Measurements from ENCODE around the gene CIBAR2.
"Not testable (repeated sequence)": the region's sequence is repeated elsewhere in the genome, so short reads cannot be mapped to it uniquely, and the experiment has no call there.

CIBAR2 gene

DNA sequence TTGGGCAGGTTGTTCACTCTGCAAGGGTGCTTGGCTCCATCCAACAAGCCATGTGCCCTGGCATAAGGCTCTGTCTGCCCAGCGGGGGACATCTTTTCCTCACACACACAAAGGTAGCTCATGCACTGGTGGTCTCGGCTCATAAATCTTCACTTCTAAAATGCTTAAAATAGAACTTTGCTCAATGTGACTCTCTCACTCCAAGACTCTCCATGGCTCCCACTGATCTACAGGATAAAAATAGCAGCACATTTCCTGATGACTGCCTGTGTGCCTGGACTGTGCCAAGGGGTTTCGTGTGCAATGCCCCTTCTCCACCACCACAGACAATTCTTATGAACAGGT, 15.1 kb upstream of the CIBAR2 start:
- DNase-seq = no peak

- DNase-seq = peak; percentile 43 to 50
Measured at GRCh38 chr16:85126705-85127378, 14.6 kb upstream of the CIBAR2 start.

DNA sequence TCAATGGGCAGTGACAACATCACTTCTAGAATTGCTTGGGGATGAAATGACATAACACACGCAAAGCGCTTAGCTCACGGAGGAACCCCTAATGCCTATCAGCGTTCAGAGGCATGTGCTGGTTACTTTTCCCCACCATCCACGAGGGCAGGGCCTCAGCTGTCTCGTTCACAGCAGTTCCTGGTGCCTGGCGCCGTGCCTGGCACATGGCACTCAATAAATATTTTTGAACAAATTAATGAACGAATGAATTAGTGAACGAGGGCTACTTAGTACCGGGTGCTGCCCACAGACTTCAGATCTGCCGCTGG, 14.1 kb upstream of the CIBAR2 start:
- no peak for DNase-seq

DNA sequence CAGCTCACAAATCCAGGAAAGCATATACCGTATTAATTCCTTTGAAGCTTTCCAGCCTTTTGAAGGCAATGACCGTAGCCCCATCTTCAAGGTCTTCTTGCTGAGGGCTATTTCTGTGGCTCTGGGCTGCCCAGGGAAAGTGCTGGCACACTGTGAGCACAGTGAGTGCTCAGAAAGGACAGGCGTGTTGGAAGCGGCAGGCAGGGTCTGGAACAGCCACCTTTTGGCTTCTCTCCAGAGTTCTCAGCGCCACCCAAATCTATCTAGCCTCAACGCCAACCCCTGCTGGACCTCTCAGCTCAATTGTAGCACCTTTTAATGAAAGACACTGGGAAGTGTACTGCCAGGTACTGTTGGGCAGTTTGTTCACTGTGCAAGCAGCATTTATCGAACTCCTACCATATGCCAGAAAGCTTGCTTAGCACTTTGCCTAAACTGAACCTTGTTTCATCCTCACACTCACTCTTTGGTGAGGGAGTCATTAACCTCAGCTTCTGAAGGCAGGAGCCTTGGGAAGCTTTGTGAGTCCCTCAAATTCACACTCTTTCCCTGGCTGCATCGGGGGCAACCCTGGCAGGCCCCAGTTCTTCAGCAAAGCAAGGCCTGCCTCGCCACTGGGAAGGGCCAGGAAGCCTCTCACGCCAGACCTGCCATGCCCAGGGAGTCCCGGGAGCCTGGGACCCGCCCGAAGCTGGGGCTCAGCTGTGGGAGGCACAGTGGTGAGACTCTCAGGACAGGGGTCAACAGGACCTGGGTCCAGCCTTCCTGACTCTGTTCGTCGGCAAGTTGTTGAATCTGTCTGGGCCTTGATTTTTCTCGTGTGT, 13.5 kb upstream of the CIBAR2 start:
- no peak for DNase-seq

DNA sequence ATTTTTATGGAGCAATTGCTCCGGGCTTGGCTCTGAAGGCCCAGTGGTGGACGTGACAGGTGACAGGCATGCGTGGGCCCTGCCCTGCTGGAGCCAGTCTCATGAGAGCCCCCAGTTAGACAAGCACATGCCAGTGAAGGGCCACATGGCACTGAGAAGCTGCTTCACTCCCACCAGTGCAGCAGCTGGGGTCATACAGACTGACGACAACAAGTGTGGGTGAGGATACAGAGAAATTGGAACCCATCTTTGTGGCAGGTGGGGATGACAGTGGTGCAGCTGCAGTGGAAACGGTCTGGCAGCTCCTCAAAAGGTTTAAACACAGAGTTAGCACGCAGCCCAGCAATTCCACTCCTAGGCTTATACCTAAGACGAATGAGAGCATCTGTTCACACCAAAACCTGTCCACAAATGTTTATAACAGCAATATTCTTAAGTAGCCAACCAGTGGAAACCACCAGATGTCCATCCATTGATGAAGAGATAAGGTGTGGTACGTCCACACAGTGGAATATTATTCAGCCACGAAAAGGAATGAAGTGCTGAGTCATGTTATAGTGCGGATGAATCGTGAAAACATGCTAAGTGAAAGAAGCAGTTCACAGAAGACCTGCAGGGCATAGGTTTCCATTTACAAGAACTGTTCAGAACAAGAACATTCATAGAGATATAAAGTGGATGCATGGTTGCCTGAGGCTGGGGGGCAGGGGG, 12.5 kb upstream of the CIBAR2 start:
- DNase-seq = no peak

- no peak for DNase-seq
Measured at GRCh38 chr16:85123891-85124635, 11.8 kb upstream of the CIBAR2 start.

- not testable (repeated sequence) for DNase-seq
Measured at GRCh38 chr16:85123441-85123840, 11.2 kb upstream of the CIBAR2 start.

DNA sequence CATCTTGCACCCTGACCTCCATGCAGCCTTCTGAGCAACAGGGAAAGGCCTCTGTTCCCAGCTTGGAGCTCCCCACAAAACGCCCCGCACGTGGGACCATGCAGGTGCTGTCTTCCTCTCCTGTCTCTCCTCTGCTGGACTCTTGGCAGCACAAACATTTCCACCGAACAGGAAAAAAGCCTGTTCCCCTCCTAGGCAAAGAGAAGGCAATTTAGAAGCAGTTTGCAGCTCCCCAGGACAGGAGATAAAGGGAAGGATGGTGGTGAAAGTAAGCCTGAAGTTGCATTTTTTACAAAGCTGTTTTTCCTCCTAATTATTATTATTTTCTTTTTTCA, 7.7 kb upstream of the CIBAR2 start:
- no peak for DNase-seq

DNA sequence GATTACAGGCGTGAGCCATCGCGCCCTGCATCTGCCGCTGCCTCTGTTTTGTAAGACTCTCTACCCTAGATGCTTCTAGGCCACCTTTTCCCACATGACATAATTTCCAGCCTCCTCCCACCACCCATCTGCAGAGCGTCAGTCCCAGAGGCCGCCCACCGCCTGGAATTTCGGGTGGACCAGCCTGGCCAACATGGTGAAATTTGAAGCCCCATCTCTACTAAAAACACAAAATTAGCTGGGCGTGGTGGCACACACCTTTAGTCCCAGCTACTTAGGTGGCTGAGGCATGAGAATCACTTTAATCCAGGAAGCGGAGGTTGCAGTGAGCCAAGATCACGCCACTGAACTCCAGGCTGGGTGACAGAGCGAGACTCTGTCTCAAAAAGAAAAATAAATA, 5.1 kb upstream of the CIBAR2 start:
- no peak for DNase-seq

DNA sequence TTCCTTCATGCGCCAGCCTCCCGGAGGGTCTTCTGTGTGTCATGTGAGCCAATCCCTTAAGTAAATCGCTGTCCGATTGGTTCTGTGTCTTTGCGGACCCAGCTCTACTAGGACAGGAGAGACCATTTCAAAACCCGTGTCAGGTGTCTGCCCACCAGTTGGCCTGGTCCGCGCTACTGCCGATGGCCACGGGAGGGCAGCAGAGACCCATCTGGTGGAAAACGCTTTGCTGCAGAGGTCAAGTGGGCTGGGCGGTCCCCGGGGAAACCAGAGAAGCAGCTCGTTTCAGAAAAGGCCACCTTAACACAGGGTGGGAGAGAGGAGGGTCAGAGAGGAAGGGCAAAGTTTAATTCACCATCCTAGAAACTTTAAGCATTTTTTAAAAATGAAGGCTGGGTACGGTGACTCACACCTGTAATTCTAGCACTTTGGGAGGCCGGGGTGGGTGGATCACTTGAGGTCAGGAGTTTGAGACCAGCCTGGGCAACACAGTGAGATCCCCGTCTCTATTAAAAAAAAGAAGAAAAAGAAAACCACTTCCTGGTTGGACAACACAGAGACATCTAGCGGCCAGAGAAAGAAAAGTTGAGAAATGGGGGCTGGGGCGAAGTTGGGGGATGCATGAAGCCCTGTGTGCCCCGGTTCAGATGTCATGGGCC, 2.8 kb upstream of the CIBAR2 start:
- peak; percentile 67 to 94 for DNase-seq

DNA sequence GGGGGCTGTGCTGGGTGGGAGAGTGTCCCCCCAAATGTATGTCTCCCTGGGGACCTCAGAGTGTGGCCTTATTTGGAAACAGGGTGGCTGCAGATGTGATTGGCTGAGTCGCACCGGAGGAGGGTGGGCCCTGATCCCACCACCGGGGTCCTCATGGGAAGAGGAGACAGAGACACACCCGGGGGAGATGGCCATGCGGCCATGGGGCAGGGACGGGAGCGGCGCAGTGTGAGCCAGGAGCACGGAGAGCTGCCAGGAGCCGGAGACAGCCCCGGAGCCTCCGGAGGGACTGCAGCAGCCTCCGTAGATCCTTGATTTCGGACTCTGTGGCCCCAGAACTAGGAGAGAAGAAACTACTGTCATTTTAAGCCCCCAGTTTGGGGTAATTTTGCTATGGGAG, 1.6 kb upstream of the CIBAR2 start:
- DNase-seq = no peak

GRCh38 chr16:85113168-85113733, 979 bp upstream of the CIBAR2 start:
- no peak for DNase-seq

GRCh38 chr16:85111184-85111583, 1.1 kb downstream of the CIBAR2 start:
- DNase-seq = no peak

DNA sequence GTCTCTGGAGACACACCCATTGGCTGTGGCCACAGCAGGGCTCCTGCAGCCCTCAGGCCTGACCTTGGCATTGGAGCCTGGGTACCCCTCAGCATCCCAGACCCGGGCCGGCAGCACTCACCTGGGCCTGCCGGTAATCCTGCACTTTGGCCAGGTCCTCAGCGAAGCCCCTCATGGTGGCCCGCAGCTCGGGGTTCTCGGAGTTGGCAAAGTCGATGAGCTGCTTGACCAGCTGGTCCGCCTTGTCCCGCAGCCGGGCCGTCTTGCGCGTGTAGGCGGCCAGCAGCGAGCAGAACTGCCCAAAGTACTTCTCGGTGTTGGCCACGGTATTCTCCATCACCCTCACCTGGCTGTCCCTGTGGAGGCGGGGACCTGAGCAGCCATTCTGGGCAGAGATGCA, 2.2 kb downstream of the CIBAR2 start:
- no peak for DNase-seq

DNA sequence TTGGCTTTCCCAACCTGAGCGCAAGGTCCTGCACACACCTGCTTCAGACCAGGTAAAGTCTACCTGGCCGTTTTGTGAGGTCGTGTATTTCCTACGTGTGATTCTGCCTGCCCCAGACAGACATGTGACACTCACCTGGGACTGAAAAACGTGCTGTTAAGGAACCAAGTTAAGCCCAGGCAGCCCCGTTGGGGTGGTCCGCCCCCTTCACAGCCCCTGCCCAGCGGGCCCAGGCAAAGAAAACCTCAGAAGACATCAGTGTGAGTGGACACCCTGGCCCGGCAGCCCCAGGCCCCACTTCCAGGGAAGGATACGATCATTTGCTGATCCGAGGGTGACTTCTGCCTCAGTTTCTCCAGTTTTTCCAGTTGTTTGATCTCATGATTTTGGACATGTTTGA, 4.7 kb downstream of the CIBAR2 start:
- no peak for DNase-seq

DNA sequence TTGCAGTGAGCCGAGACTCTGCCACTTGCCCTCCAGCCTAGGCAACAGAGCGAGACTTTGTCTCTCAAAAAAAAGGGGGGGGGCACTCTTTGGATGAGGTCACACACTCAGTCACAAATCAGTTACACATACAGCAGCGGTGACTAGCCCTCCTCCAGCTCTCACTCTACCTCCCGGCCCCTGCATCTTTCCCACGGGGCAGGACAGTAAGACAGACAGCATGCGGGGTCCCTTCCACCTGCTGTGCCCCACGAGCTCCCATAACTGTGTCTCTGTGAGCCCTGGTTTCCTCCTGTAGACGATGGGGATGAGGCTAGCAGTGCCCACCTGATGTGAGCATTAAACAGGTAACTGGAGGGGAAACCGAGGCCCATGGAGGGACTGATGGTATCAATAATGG, 5.2 kb downstream of the CIBAR2 start:
- DNase-seq = no peak

DNA sequence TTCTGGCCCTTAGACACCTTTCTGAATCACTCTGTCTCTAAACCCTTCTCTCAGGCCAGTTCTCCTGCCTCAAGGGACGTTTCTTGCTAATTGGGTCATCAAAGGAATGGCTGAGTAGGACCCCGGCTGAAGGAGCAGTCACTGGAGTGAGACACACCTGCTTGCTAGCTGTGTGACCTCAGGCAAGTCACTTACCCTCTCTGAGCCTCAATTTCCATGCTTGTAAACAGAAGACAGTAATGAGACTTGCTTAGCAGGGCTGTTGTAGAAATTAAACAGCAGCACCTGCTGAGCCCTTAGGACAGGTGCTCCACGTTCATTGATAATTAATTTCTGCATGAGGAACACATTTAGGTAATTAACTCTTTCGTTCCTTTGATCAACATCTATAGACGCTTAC, 6.8 kb downstream of the CIBAR2 start:
- no peak for DNase-seq

DNA sequence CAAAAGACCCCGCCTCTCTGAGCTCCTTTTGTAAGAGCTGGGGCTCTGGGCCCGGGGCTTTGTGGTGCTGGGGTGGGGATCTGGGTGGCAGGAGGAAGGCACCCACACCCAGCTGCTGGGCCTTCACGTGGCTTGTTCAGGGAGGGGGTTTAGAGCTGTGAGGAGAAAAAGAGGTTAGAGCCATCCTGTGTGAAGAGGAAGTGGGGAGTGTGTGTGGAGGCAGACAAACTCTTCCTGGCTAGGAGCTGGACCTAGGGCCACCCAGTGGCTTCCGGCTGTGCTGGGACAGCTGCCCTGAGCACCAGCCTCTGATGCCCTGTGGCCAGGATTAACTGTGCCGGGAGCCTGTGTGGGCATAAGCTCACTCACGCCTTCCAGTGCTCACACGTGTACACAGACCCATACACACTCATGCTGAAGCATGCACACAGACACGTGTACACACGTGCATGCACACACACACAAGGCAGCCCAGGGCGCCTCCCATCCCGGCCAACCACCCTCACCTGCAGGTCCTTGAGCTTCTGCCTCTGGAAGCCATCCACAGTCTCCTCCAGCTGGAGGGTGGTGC, 7.4 kb downstream of the CIBAR2 start:
- DNase-seq = peak; percentile 26 to 36

DNA sequence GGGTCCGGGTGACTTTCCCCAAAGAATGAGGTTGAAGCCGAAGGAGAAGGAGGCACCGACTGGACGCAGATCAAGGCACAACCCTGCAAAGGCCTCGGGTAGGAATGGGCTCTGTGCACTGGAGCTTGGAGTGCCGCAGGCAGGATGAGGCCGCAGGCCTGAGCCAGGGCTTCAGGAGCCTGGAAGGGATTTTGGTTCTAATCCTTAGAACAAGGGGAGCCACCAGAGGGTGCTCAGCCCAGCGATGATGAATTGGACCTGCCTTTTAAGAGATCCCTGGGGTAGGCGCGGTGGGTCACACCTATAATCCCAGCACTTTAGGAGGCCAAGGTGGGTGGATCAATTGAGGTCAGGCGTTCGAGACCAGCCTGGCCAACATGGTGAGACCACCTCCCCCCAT, 8.1 kb downstream of the CIBAR2 start:
- DNase-seq = no peak

- DNase-seq = no peak
Measured at GRCh38 chr16:85103114-85104079, 8.9 kb downstream of the CIBAR2 start.
